ENCODE results near the gene TNRC18.

Gene TNRC18

GRCh38 chr7:5456409-5456808 is 32.8 kb upstream of the TNRC18 start:
- Histone ChIP-seq H3K27me3 (ENCODE audit: insufficient read depth, low read depth) (no peaks in the 10 kb centered on the region), H3K4me3 (IDR thresholded peaks at IDR 0.05; ENCODE audit: insufficient read depth, low read depth, low read length) (no peak overlapping the region), H3K9ac (no peak overlapping the region), H4K20me1 (ENCODE audit: insufficient read depth) (no peaks in the 10 kb centered on the region), H3K27ac (no peak overlapping the region), H3K36me3 (ENCODE audit: insufficient read depth) (no peaks in the 10 kb centered on the region), H3K4me1 (ENCODE audit: low read depth, poor library complexity, severe bottlenecking) (peaks cover 6% of the 10 kb centered on the region), H3K4me2 (no peak overlapping the region), H2AFZ (ENCODE audit: low read depth) (no peak overlapping the region), H3K79me2 (ENCODE audit: insufficient read depth, low read depth) (no peaks in the 10 kb centered on the region)
- TF ChIP-seq, protein P1, sequence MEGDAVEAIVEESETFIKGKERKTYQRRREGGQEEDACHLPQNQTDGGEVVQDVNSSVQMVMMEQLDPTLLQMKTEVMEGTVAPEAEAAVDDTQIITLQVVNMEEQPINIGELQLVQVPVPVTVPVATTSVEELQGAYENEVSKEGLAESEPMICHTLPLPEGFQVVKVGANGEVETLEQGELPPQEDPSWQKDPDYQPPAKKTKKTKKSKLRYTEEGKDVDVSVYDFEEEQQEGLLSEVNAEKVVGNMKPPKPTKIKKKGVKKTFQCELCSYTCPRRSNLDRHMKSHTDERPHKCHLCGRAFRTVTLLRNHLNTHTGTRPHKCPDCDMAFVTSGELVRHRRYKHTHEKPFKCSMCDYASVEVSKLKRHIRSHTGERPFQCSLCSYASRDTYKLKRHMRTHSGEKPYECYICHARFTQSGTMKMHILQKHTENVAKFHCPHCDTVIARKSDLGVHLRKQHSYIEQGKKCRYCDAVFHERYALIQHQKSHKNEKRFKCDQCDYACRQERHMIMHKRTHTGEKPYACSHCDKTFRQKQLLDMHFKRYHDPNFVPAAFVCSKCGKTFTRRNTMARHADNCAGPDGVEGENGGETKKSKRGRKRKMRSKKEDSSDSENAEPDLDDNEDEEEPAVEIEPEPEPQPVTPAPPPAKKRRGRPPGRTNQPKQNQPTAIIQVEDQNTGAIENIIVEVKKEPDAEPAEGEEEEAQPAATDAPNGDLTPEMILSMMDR (conservative IDR thresholded peaks at IDR 0.05; ENCODE audit: low read depth, low read length) = no peak

DNA sequence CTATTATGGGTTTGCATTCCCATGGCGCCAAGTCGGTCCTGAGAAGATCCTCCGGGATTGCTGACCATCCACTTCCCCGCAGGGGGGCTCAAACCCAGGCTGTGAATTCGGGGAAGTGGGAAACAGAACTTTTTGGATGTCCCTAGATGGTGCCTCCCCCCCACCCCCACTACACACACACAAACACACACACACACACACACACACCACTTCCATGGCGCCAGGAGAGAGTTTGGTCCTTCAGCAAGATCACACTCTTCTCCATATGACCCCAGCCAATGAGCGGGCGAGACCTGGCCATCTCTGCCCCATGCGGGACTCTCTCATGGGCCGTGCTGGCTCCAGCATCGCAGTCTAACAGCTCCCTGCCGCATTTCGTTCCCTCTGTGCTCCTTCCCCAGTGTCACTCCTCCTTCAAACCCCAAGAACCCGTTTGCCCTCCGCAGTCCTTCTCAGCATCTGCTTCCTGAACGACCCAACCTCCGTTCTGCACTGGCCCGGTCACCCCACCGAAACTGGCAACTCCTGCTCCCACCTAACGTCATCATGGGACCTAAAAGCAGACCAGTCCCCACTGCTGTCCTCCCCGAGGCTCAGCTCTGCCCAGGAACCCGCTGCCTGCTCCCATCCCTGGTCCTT is 32.1 kb upstream of the TNRC18 start:
- Histone ChIP-seq H3K36me3 (ENCODE audit: insufficient read depth) (no peaks in the 10 kb centered on the region), H3K79me2 (ENCODE audit: insufficient read depth, low read depth) (no peaks in the 10 kb centered on the region), H4K20me1 (ENCODE audit: insufficient read depth) (no peaks in the 10 kb centered on the region), H2AFZ (ENCODE audit: low read depth) (no peak overlapping the region), H3K27ac (no peak overlapping the region), H3K4me2 (no peak overlapping the region), H3K4me3 (IDR thresholded peaks at IDR 0.05; ENCODE audit: insufficient read depth, low read depth, low read length) (no peak overlapping the region), H3K9ac (no peak overlapping the region), H3K4me1 (ENCODE audit: low read depth, poor library complexity, severe bottlenecking) (peaks cover 6% of the 10 kb centered on the region), H3K27me3 (ENCODE audit: insufficient read depth, low read depth) (no peaks in the 10 kb centered on the region)
- TF ChIP-seq, protein P1 (conservative IDR thresholded peaks at IDR 0.05; ENCODE audit: low read depth, low read length) = no peak

DNA sequence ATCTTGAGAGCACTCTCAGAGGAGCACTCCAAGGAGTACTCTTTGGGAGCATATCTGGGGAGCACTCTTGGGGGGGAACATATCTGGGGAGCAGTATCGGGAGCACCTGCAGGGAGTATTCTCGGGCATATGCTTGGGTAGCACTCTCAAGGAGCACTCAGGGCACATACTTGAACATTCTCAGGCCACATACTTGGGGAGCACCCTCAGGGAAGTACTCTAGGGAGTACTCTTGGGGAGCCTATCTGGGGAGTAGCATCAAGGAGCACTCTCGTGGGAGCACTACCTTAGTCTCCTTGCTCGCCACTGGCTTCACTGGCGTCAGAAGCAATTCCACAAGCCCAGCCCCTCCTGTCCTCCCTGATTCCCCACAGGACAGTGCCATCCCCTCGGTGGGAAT is 31.5 kb upstream of the TNRC18 start:
- no peaks in the 10 kb centered on the region for H3K27me3 ChIP-seq (ENCODE audit: insufficient read depth, low read depth)
- no peak overlapping the region for H3K9ac ChIP-seq
- H3K4me2 ChIP-seq = no peak overlapping the region
- H4K20me1 ChIP-seq (ENCODE audit: insufficient read depth) = no peaks in the 10 kb centered on the region
- TF ChIP-seq, protein P1 (conservative IDR thresholded peaks at IDR 0.05; ENCODE audit: low read depth, low read length) = no peak
- no peak overlapping the region for H2AFZ ChIP-seq (ENCODE audit: low read depth)
- H3K4me3 ChIP-seq (IDR thresholded peaks at IDR 0.05; ENCODE audit: insufficient read depth, low read depth, low read length) = no peak overlapping the region
- H3K79me2 ChIP-seq (ENCODE audit: insufficient read depth, low read depth) = no peaks in the 10 kb centered on the region
- peaks cover 6% of the 10 kb centered on the region for H3K4me1 ChIP-seq (ENCODE audit: low read depth, poor library complexity, severe bottlenecking)
- no peaks in the 10 kb centered on the region for H3K36me3 ChIP-seq (ENCODE audit: insufficient read depth)
- no peak overlapping the region for H3K27ac ChIP-seq

DNA sequence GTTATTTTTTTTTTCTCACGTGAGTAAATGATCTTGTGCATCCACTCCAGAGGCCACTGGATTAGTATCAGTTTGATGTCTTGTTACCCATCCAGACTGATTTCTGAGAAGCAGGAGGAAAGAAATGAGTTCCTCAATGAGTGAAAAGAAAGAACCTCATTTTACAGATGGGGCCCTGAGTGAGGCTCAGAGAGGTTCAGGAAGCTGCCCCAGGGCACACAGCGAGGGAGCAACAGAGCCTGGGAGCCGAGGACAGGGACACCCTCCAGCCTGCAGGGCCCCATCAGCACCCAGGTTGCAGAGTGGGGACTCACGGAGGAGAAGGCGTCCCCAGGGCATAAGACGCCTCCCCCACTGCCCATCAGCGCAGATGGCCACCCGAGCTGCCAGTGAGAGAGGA is 30.9 kb upstream of the TNRC18 start:
- Histone ChIP-seq H3K4me2 (no peak overlapping the region), H3K27ac (no peak overlapping the region), H3K4me1 (ENCODE audit: low read depth, poor library complexity, severe bottlenecking) (peaks cover 6% of the 10 kb centered on the region), H3K27me3 (ENCODE audit: insufficient read depth, low read depth) (no peaks in the 10 kb centered on the region), H3K4me3 (IDR thresholded peaks at IDR 0.05; ENCODE audit: insufficient read depth, low read depth, low read length) (no peak overlapping the region), H3K9ac (no peak overlapping the region), H3K36me3 (ENCODE audit: insufficient read depth) (no peaks in the 10 kb centered on the region), H4K20me1 (ENCODE audit: insufficient read depth) (no peaks in the 10 kb centered on the region), H2AFZ (ENCODE audit: low read depth) (no peak overlapping the region), H3K79me2 (ENCODE audit: insufficient read depth, low read depth) (no peaks in the 10 kb centered on the region)
- TF ChIP-seq, protein P1 (conservative IDR thresholded peaks at IDR 0.05; ENCODE audit: low read depth, low read length) = no peak

Data from KMS-11 (cell line).